ENCODE results near the gene DNAAF8.

Gene DNAAF8

DNA sequence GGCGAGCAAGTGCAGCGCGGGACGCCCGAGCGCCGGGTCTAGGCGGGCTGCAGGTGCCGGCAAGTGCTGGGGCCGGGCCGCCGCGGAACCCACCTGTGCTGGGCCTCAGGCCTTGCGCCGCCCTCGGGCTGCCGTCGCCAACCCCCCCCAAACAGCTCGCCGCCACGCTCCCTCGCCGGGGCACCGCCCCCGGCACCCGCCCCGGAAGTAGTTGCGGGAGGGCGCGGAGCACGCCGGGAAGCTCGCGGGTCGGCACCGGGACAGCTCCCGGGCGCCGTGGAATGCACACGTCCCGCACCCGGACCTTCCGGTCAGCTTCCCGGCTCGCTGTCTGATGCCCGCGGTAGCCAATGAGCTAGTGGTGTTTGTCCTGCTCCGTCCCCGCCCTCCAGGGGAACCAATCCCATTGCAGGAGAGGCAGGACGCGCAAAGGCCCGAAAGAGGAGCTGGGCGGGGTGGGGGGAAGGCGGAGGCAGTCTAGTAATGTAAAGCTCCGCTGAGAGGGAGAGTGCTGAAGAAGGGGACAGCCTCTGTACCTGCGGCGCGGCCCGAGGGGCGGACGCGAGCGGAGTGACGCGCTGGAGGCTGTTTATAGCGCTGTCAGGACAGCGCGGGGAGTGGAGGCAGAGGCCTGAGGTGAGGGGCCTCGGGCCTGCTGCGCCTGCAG, at the start of gene DNAAF8, which contains the start of gene ANKS3:
DNAAF8 (plus strand) TSS at position 475 of the 667 bp plus-strand sequence. CDS start 1,978 bp downstream, outside the sequence.
ANKS3 (minus strand) TSS at position 209 of the 667 bp plus-strand sequence. CDS start 4,122 bp downstream, outside the sequence.
- DNase-seq = peak; percentile 86

DNA sequence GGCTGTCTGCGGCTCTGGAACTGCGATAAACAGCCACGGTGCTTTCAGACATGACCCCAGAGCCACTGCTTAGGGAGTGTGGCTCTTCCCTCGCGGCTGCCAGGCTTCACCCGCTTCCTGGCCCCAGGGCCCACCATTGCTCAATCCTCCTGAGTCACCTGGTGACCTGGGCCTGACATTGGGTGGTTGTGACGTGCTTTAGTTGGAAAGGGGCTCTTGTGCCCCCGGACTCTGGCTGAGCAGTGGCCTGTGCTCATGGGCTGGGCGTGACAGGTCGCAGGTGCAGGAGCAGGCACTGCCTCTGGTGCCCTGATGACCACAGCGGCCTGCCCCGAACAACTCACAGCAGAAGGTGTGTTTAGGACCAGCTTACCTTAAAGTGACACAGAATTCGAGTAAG, 49.6 kb upstream of the DNAAF8 start:
- no peak for DNase-seq

- DNase-seq = no peak
These were observed 49.0 kb upstream of the DNAAF8 start for GRCh38 chr16:4685292-4685691.

DNA sequence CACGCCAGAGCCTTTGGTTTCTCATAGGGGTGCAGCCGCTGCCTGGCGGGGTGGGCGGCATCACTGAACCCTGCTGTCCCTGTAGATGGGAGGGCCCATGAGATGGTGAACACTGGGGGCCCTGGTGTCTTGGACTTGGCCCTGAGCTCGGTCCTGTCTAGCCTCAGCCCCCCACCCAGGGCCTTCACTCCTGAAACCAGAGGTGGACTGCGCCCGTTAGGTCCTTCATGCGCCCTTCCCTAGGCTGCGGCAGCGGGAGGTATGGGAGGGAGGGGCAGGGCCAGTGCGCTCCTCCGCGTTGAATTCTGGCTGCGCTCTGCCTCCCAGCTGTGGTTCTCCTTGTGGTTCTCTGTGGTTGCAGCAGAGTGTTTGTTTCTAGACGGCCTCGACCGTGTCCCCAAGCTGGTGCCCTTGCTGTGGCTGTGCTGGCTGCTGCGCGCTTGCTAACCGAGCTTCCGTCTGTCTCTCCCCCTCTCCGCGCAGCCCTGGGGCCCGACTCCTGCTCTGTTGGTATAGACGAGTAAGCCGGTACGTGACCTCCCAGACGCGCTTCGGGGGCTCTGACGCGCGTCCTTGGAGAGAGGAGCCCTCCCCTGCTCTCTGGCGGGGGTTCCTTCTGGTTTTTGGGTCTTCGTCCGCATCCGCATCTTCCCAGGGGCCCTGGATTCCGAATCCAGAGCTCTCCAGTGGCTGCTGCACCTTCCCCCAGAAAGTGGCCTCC, 48.4 kb upstream of the DNAAF8 start:
- DNase-seq = no peak

DNA sequence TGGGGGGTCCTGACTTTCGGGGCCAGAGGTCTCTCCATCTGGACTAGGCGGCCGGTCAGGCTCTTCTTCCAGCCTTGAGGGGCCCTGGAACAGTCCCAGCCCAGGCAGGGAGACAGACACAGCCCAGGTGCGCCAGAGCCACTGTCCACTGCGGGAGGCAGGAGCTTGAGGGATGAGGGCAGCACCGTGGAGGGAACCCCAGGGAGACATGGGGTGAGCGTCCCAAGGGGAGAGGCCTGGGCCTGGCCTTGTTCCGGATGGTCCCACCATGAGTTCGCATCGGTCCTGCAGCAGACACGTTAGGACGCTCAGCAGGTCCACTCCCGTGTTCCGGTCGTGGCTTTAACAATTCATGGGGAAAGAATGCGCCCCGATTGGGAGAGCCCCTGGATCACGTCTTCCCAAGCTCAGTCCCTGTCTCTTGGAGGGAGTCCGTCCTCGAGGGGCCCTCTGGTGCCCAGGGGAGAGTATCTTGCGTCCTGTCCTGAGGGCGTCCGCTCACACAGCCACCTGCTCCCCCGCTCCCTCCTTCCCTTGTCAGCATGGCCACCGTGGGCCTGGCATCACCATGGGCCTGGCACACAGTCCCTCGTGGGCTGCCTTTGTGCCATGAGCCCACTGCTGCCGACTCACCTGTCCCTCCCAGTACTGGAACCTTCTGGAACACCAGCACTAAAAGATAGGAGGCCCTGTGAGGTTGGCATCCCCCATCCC, 47.7 kb upstream of the DNAAF8 start:
- no peak for DNase-seq

- DNase-seq = no peak
These were observed 46.9 kb upstream of the DNAAF8 start for GRCh38 chr16:4687416-4687815.

GRCh38 chr16:4687946-4688673, 46.2 kb upstream of the DNAAF8 start:
- DNase-seq = no peak

DNA sequence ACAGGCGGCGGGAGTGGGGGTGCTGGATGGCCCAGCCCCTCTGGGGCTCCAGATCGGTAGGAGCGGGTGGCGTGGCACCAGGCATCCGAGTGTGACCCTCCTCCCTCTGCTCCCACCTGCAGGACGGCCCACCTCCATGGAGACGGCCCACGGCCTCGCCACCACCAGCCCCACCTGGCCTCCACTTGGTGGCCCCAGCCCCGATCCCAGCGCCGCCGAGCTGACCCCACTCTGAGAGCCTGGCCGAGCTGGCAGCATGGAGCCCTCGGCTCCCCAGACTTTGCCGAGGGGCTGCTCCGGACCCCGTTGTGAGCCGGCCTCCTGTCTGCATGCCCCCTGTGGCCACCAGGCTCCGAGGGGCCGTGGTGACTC, 45.7 kb upstream of the DNAAF8 start:
- no peak for DNase-seq

- DNase-seq = no peak
These were observed 45.2 kb upstream of the DNAAF8 start for GRCh38 chr16:4689091-4689671.

- no peak for DNase-seq
These were observed 44.3 kb upstream of the DNAAF8 start for GRCh38 chr16:4689864-4690704.

DNA sequence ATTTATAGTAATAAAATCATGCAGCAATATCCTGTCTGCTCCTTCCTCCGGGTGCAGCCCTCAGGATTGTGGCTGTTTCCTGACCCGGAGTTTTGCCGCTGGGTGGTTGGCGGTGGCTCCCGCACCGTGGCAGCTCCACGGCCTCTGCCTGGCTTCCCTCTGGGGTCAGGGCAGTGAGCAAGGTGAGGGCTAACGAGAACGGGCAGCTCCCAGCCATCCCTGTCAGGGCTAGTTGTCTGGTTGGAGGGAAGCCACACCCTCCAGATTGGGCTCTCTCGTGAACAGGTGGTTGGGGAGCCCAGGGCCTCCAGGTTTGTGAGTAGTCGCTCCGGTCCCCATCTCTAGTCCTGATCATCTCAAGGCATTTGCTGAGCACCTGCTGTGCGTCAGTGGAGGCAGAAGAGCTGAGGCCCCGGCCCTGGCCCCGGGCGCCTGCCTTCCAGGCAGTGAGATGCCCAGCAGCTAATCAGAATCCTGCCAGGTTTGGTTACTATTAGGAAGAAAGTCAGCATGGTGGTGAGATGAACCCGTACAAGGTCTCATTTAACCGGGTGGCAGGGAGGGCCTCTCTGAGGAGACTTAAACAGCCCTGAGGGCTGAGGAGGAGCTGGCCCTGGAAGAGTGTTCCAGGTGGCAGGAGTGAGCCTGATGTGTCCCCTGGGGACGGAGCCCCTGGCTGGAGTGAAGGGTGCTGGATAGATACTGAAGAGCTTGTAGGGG, 43.2 kb upstream of the DNAAF8 start:
- no peak for DNase-seq

GRCh38 chr16:4691666-4692412, 42.5 kb upstream of the DNAAF8 start:
- no peak for DNase-seq

DNA sequence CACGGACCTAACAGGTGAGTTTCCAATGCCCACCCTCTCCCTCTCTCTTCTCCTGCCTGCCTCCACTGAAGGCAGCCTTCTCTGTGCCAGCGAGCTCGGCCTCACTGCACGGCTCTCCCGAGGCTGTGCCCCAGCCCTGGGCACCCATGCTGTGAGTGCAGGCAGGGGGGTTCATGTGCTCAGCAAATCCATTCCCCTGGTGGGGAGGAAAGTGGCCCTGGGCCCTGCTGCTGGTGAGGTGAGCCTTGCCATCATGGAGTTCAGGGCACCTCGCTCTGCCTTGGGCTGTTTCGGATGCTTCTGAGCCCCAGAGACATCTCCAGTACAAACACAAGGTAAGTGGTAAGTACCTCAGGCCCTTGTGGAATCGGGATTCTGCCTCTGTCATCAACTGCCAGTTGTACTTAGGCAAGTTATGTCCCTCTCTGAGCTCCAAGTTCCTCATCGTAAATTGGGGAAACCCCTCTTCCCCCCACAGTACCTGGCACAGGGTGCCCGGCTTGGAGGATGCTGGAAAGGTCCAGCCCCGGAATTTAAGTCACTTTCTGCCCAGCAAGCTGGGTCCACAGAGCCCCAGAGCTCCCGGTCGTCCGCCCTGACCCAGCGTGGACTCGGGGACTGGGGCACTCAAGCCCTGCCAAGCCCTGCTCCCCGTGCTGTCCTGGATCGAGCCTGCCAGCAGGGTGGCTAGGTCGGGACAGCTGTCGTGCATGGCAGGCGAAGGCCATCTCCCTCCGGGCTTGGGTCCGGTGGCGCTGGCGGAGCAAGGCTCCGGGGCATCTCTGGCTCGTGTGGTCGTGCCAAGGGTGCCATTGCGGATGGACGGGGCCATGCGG, 41.7 kb upstream of the DNAAF8 start:
- DNase-seq = no peak

GRCh38 chr16:4693296-4693955, 40.9 kb upstream of the DNAAF8 start, which contains the start of gene NUDT16L1:
Gene NUDT16L1 (plus strand): TSS chr16:4693562. CDS start chr16:4693727, 165 bp downstream.
- peak; percentile 97 for DNase-seq

GRCh38 chr16:4693956-4694641, 40.2 kb upstream of the DNAAF8 start:
- peak; percentile 40 for DNase-seq

- no peak for DNase-seq
These were observed 39.5 kb upstream of the DNAAF8 start for GRCh38 chr16:4694642-4695451.

Measured in activated CD4-positive, alpha-beta T cell treated with anti-CD3 and anti-CD28 coated beads, Interleukin-2, amount 50 U/mL, for 16 hours (primary cell).